Effector memory CD4-positive, alpha-beta T cell (primary cell): ENCODE data around the gene RELA.
"Not testable (repeated sequence)": the region's sequence is repeated elsewhere in the genome, so short reads cannot be mapped to it uniquely, and the experiment has no call there.

ENCODE experiments used
- DNase-seq, 3 donors: peaks; one replicate each; pipeline ENCODE4 v3.0.0-alpha.2; 2020
- H3K27ac ChIP-seq: 2 replicates; pipeline ENCODE4 v1.7.0; 2013; ENCODE audit warnings: mild to moderate bottlenecking, low read length, moderate library complexity; ENCODE audit not compliant: insufficient read depth, poor library complexity, severe bottlenecking
- H3K27me3 ChIP-seq: replicated peaks from 2 replicates; pipeline ENCODE4 v1.7.0; 2013; ENCODE audit warnings: mild to moderate bottlenecking, low read length; ENCODE audit not compliant: insufficient read depth, control insufficient read depth, poor library complexity, severe bottlenecking
- H3K36me3 ChIP-seq: 2 replicates; pipeline ENCODE4 v1.7.0; 2013; ENCODE audit warnings: mild to moderate bottlenecking, low read length, moderate library complexity; ENCODE audit not compliant: control insufficient read depth, insufficient read depth
- H3K4me1 ChIP-seq: 2 replicates; pipeline ENCODE4 v1.7.0; 2013; ENCODE audit warnings: low read length, mild to moderate bottlenecking; ENCODE audit not compliant: control insufficient read depth, insufficient read depth, poor library complexity, severe bottlenecking
- H3K4me3 ChIP-seq: 2 replicates; pipeline ENCODE4 v1.7.0; 2013; ENCODE audit warnings: low read length, low read depth, mild to moderate bottlenecking; ENCODE audit not compliant: insufficient read depth, poor library complexity, severe bottlenecking
- H3K9me3 ChIP-seq: 2 replicates; pipeline ENCODE4 v1.7.0; 2013; ENCODE audit warnings: mild to moderate bottlenecking, low read length, moderate library complexity; ENCODE audit not compliant: control insufficient read depth

The RELA gene

DNA sequence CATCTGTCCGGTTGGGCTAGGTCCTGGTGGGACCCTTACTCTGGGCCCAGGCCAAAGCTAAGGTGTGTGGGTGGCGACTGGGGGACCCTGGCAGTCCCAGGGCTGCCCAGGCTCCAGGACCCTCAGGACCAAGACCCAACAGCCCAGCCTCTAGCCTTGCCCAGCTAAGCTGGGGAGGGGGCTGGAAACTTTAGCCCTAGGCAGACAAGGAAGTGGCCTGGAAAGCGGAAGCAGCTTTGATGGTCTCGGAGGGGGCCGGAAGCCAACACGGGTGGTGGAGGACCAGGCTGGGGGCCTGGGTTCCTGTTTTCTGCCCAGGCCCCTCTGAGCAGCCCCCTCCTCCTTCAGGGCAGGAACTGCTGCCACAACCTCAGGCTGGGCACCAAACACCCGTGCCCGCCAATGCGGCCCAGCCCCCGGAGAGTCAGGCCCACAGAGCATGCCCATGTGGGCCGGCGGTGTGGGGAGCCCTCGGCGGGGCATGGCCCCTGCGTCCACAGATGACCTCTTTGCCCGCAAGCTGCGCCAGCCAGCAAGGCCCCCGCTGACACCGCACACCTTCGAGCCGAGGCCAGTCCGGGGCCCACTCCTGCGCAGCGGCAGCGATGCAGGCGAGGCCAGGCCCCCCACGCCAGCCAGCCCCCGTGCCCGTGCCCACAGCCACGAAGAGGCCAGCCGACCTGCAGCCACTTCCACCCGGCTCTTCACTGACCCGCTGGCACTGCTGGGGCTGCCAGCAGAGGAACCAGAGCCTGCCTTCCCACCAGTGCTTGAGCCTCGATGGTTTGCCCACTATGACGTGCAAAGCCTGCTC, 22.0 kb downstream of the RELA start:
- Histone ChIP-seq H3K9me3 (no peaks in the 10 kb centered on the region), H3K4me3 (peak overlapping the region; percentile 59), H3K27me3 (no peaks in the 10 kb centered on the region), H3K27ac (peak overlapping the region; percentile 92), H3K36me3 (peaks cover 47% of the 10 kb centered on the region), H3K4me1 (peaks cover 45% of the 10 kb centered on the region)
- no peak for DNase-seq

DNA sequence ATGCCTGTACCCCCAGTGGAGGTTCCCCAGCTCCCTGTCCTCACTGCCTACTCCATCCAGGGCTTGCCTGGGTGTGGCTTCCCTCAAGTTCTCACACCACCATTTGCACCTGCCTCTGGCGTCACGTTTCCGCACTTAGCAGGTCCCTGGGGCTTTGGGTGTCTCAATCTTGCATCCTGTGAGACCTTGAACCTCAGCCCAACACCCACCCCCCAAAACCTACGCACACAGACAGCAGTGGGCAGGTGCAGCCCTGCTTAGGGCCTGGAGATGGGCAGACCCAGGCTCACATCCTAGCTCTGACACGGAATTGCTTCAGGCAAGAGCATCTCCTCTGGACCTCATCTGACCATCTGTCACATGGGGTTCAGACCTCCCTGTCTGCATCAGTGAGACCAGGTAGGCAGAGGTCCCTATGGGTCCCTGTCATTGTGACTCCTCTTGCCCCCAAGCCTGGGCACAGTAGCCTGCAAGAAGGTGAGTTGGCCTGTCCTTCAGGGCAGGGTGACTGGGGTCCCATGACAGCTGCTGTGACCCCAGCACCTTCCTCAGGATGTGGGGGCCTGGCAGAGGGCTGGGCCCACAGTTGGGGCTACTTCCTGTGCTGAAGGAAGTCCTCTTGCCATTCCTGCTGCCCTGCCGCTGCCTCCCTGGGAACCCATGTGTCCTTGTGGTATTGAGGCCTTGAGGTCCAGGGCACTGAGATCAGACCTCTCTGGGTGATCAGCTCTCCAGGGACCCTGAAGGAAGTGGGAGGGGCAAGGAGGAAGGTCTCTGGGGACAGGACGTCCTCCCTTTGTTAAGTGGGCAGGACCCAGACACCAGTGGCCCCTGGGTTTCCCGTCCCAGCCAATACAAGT, 22.9 kb downstream of the RELA start:
- Histone ChIP-seq H3K4me1 (peaks cover 45% of the 10 kb centered on the region), H3K27ac (peak overlapping the region; percentile 92), H3K9me3 (no peaks in the 10 kb centered on the region), H3K36me3 (peaks cover 47% of the 10 kb centered on the region), H3K27me3 (no peaks in the 10 kb centered on the region), H3K4me3 (peak overlapping the region; percentile 59)
- peak; percentile 68 to 82 (median 74) for DNase-seq

DNA sequence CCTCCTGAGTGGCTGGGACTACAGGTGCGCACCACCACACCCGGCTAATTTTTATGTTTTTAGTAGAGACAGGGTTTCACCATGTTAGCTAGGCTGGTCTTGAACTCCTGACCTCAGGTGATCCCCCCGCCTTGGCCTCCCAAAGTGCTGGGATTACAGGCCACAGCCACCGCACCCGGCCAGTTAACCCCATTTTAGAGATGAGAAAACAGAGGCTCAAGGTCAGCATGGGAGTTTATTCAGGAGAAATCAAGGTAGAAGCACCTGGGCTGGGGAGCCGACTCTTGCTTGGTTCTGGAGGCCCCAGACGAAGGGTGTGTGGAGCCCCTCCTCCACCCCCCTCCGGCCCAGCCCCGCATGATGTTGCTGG, 23.5 kb downstream of the RELA start:
- Histone ChIP-seq H3K27ac (peak overlapping the region; percentile 92), H3K4me1 (peaks cover 45% of the 10 kb centered on the region), H3K4me3 (peak overlapping the region; percentile 83), H3K36me3 (peaks cover 48% of the 10 kb centered on the region)
- not testable (repeated sequence) for DNase-seq, H3K27me3 ChIP-seq, H3K9me3 ChIP-seq

DNA sequence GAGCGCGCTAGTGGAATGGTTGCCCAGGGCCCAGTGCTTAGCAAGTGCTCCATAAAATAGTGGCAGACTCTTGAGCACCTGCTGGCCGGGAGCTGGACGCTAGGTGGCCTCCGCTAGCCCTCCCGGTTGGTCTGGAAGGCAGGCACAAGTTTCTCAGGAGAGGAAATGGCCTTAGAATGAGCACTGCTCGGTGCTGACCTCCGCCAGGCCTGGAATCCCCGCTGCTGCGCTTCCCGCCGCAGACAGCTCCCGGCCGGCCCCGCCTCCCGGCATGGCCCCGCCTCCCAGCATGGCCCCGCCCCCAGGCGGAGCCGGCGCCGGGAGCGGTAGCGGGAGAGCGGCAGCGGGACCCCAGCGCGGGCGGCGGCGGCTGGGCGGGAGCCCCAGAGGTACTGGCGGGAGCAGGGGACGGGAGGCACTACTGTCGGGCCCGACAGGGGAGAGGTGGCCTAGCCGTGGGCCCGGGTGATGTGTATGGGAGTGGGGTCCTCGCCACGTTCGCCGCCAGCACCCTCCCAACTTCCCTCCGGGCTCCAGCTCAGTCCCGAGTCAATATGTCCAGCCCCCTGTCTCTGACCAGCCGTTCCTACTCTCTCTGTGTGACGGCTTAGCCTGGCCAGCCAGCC, 24.8 kb downstream of the RELA start, which contains the start of gene SIPA1:
TSS of gene SIPA1 (plus strand) at position 308 of the 626 bp plus-strand sequence. CDS start 2,821 bp downstream, outside the sequence.
- H3K27me3 ChIP-seq: no peaks in the 10 kb centered on the region
- H3K4me3 ChIP-seq: peak within 1 kb of the TSS; percentile 83
- H3K4me1 ChIP-seq: peaks cover 56% of the 10 kb centered on the region
- peak within 1 kb of the TSS; percentile 92 for H3K27ac ChIP-seq
- H3K36me3 ChIP-seq: peaks cover 40% of the 10 kb centered on the region
- H3K9me3 ChIP-seq: no peaks in the 10 kb centered on the region
- DNase-seq: peak; percentile 65

DNA sequence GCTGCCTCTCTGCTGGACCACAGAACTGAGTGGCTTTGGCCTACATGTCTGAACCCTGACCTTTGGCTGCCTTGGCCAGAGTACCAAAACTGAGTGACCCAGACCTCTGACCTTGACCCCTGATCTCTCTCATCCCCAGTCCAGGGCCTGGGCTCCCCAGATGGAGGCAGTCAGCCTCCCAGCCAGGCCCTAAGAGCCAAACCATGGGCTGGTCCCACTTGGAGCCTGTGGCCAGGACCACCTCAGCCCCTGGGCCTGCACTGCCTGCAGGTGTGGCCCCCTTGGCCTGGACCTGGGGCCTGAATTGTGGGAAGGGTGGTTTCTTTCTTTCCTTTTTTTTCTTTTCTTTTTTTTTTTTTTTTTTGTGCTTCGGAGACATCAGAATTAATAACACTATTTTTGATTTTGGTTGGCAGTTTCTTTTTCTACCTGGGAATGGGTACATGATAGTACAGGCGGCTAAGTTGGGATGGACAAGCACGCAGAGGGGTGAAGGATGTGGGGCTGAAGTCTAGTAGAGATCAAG, 25.6 kb downstream of the RELA start:
- no peak for DNase-seq
- H3K9me3 ChIP-seq: no peaks in the 10 kb centered on the region
- H3K27me3 ChIP-seq: no peaks in the 10 kb centered on the region
- peak overlapping the region; percentile 92 for H3K27ac ChIP-seq
- no peak overlapping the region for H3K4me3 ChIP-seq
- peaks cover 55% of the 10 kb centered on the region for H3K4me1 ChIP-seq
- peaks cover 34% of the 10 kb centered on the region for H3K36me3 ChIP-seq

DNA sequence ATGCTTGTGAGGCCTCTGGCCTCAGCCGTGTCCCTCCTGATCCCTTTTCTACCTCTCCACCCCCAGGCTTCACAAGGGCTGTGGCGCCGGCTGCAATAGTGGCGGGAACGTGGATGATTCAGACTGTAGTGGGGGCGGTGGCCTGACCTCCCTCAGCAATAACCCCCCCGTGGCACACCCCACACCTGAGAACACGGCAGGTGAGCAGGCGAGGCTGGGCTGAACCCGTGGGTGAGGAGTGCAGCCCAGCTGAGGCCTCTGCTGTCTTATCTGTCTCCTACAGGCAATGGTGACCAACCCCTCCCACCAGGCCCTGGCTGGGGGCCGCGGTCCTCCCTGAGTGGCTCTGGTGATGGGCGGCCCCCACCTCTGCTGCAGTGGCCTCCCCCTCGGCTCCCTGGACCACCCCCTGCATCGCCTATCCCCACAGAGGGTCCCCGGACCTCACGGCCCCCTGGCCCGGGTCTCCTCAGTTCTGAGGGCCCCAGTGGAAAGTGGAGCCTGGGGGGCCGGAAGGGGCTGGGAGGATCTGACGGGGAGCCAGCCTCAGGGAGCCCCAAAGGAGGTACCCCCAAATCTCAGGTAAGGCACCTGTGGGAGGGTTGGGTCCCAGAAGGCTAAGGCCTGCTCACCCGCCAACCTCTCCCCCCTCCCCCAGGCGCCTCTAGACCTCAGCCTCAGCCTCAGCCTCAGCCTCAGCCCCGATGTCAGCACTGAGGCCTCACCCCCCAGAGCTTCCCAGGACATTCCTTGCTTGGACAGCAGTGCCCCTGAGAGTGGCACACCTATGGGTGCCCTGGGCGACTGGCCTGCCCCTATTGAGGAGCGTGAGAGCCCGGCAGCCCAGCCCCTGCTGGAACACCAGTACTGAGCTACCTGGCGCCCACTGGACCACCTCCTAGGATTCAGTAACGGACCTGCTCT, 26.3 kb downstream of the RELA start:
- Histone ChIP-seq H3K27me3 (no peaks in the 10 kb centered on the region), H3K4me1 (peaks cover 48% of the 10 kb centered on the region), H3K27ac (no peak overlapping the region), H3K36me3 (peaks cover 28% of the 10 kb centered on the region), H3K9me3 (no peaks in the 10 kb centered on the region), H3K4me3 (no peak overlapping the region)
- no peak for DNase-seq

GRCh38 chr11:65634905-65635731, 27.6 kb downstream of the RELA start:
- Histone ChIP-seq H3K36me3 (peaks cover 41% of the 10 kb centered on the region), H3K4me3 (no peak overlapping the region), H3K27ac (no peak overlapping the region), H3K9me3 (no peaks in the 10 kb centered on the region), H3K27me3 (no peaks in the 10 kb centered on the region), H3K4me1 (peaks cover 36% of the 10 kb centered on the region)
- DNase-seq: no peak

DNA sequence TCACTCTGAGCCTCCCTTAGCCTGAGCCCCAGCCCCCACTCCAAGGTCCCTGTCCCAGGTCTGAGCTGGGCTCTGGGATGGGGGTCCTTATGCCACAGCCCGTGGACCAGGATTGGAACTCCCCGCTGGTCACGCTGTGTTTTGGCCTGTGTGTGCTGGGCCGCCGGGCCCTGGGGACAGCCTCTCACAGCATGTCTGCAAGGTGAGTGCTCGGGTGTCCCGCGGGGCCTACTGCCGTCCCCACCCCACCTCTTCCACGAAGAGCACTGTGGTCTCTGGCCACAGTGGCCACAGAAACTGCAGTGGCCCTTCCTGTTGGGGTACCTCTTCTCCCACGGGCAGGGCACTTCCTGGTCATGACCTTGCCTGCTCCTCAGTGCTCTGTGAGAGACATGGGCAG, 28.3 kb downstream of the RELA start:
- Histone ChIP-seq H3K4me1 (peaks cover 29% of the 10 kb centered on the region), H3K9me3 (no peaks in the 10 kb centered on the region), H3K27me3 (no peaks in the 10 kb centered on the region), H3K36me3 (peaks cover 47% of the 10 kb centered on the region), H3K27ac (no peak overlapping the region), H3K4me3 (no peak overlapping the region)
- DNase-seq: no peak
